HG02973 (cell line): Measurements from ENCODE around the gene CGNL1.

Source experiments
- ATAC-seq: cut with Tn5 transposase; IDR thresholded peaks from one replicate; pipeline ENCODE4 v1.9.1; 2021; ENCODE audit warnings: moderate library complexity; ENCODE audit not compliant: unreplicated experiment

Gene CGNL1

GRCh38 chr15:57385923-57386390 lies 9.7 kb downstream of the CGNL1 start:
- ATAC-seq, result no peak

GRCh38 chr15:57386976-57387375 lies 10.7 kb downstream of the CGNL1 start:
- ATAC-seq, result no peak

- no peak for ATAC-seq
Observed at GRCh38 chr15:57387564-57388076, 11.3 kb downstream of the CGNL1 start.

GRCh38 chr15:57388464-57388863 lies 12.2 kb downstream of the CGNL1 start:
- no peak for ATAC-seq

GRCh38 chr15:57389991-57390390 lies 13.7 kb downstream of the CGNL1 start:
- no peak for ATAC-seq

GRCh38 chr15:57390583-57390982 lies 14.3 kb downstream of the CGNL1 start:
- ATAC-seq, result no peak

- ATAC-seq, result no peak
Observed at GRCh38 chr15:57391537-57391936, 15.2 kb downstream of the CGNL1 start.

- ATAC-seq, result no peak
Observed at GRCh38 chr15:57393061-57393460, 16.8 kb downstream of the CGNL1 start.

GRCh38 chr15:57395292-57395691 lies 19.0 kb downstream of the CGNL1 start:
- no peak for ATAC-seq

GRCh38 chr15:57398336-57398735 lies 22.0 kb downstream of the CGNL1 start:
- no peak for ATAC-seq

- no peak for ATAC-seq
Observed at GRCh38 chr15:57401546-57401945, 25.2 kb downstream of the CGNL1 start.

GRCh38 chr15:57403017-57403416 lies 26.7 kb downstream of the CGNL1 start:
- no peak for ATAC-seq

GRCh38 chr15:57403566-57404325 lies 27.4 kb downstream of the CGNL1 start:
- ATAC-seq, result no peak

GRCh38 chr15:57405133-57405532 lies 28.8 kb downstream of the CGNL1 start:
- ATAC-seq, result no peak

- no peak for ATAC-seq
Observed at GRCh38 chr15:57406062-57406772, 29.9 kb downstream of the CGNL1 start.

- no peak for ATAC-seq
Observed at GRCh38 chr15:57410373-57410772, 34.1 kb downstream of the CGNL1 start.

- no peak for ATAC-seq
Observed at GRCh38 chr15:57411945-57412768, 35.9 kb downstream of the CGNL1 start.

- no peak for ATAC-seq
Observed at GRCh38 chr15:57415602-57416001, 39.3 kb downstream of the CGNL1 start.

GRCh38 chr15:57418635-57419034 lies 42.3 kb downstream of the CGNL1 start:
- ATAC-seq, result no peak

GRCh38 chr15:57419335-57419734 lies 43.0 kb downstream of the CGNL1 start:
- ATAC-seq, result no peak

- no peak for ATAC-seq
Observed at GRCh38 chr15:57421110-57421509, 44.8 kb downstream of the CGNL1 start.
